K562 (cell line): ENCODE data around the gene SPHK2. TPM values are rescaled to one million over a fixed set of nuclear protein-coding genes. Genes with fewer than 3 reads are reported as not detected.

Source experiments
- ATAC-seq: fragments of 200-7000 bp; cut with Tn5 transposase; 3 replicates; pipeline ENCODE4 v1.9.1; 2020; ENCODE audit warnings: moderate library complexity
- BruUV-seq: library from RNA; stranded (reverse); fragments of 400-500 nt; replicated peaks from 2 replicates; lab custom pipeline; 2021; lab: Mats Ljungman, UMichigan
- CTCF ChIA-PET: fragments of 300-600 bp; formaldehyde crosslinking; extraction: SDS; loops from one replicate; lab custom pipeline; 2021; ENCODE audit warnings: low intra/inter-chr PET ratio; lab: Yijun Ruan, JAX
- POLR2A ChIA-PET: fragments of 300-600, 350-650 bp; sonication (Branson Sonifier 250); formaldehyde crosslinking; extraction: SDS; loops from one replicate; lab custom pipeline; 2021; ENCODE audit warnings: antibody characterized with exemption, inconsistent platforms; lab: Yijun Ruan, JAX
- DNase-seq, 4 experiments: peaks; one replicate each; pipeline versions ENCODE4 v3.0.0 to v3.0.0-alpha.2; 2011 to 2018; ENCODE audit warnings: low spot score in 3 of 4, mixed read lengths in 3 of 4; ENCODE audit errors: extremely low read depth in 1 of 4
- FAIRE-seq: peaks from 2 replicates; lab custom pipeline; 2011; peaks lifted over from hg19 to GRCh38; lab: Jason Lieb, UNC
- H2AFZ ChIP-seq: 2 replicates; pipeline ENCODE4 v1.6.0; 2011; ENCODE audit warnings: low read depth, low read length, control low read depth, inconsistent platforms
- H3K27ac ChIP-seq: fragments of 200-600 bp; 3 replicates; pipeline ENCODE4 v1.8.0; 2011; ENCODE audit warnings: low read depth, mild to moderate bottlenecking, control low read depth, inconsistent platforms, low read length, moderate library complexity, mixed read lengths; ENCODE audit errors: extremely low read depth
- H3K27me3 ChIP-seq, 2 experiments: fragments of 300-600 bp in 1 of 2; 2 replicates in 1 of 2; 3 replicates in 1 of 2; pipeline versions ENCODE4 v1.6.0 to v1.8.0; 2011; ENCODE audit warnings: inconsistent platforms in 2 of 2, low read length in 2 of 2, mild to moderate bottlenecking in 1 of 2, mixed read lengths in 1 of 2, moderate library complexity in 1 of 2; ENCODE audit not compliant: control insufficient read depth in 2 of 2, insufficient read depth in 2 of 2
- H3K36me3 ChIP-seq: fragments of 300-600 bp; 3 replicates; pipeline ENCODE4 v1.8.0; 2011; ENCODE audit warnings: mild to moderate bottlenecking, low read length, inconsistent platforms; ENCODE audit not compliant: control insufficient read depth, insufficient read depth
- H3K4me1 ChIP-seq, 2 experiments: fragments of 200-600 bp in 1 of 2; replicated peaks in 1 of 2; 2 replicates in 1 of 2; 3 replicates in 1 of 2; pipeline versions ENCODE4 v1.5.1 to v1.8.0; 2011; ENCODE audit warnings: inconsistent platforms in 2 of 2, low read length in 2 of 2, mild to moderate bottlenecking in 1 of 2, mixed read lengths in 1 of 2, moderate library complexity in 1 of 2; ENCODE audit not compliant: control insufficient read depth in 2 of 2, insufficient read depth in 2 of 2
- H3K4me2 ChIP-seq: 2 replicates; pipeline ENCODE4 v1.6.1; 2011; ENCODE audit warnings: low read length, control low read depth, inconsistent platforms, mixed read lengths; ENCODE audit not compliant: insufficient read depth
- H3K4me3 ChIP-seq: fragments of 200-600 bp; sonication (generic), shearing (Covaris generic); 2 replicates; pipeline ENCODE4 v1.5.1; 2016; ENCODE audit warnings: control low read depth, inconsistent platforms
- H3K79me2 ChIP-seq: fragments of 200-600 bp; 3 replicates; pipeline ENCODE4 v1.8.0; 2011; ENCODE audit warnings: low read length, inconsistent platforms; ENCODE audit not compliant: control insufficient read depth, insufficient read depth
- H3K9ac ChIP-seq, 2 experiments: 2 replicates each; pipeline versions ENCODE4 v1.6.0 to v1.6.1; 2011; ENCODE audit warnings: low read depth in 2 of 2, low read length in 2 of 2, control low read depth in 1 of 2, inconsistent platforms in 1 of 2, mild to moderate bottlenecking in 1 of 2, mixed read lengths in 1 of 2; ENCODE audit not compliant: insufficient read depth in 1 of 2
- H3K9me1 ChIP-seq: one replicate; pipeline ENCODE4 v1.6.0; 2011; ENCODE audit warnings: inconsistent platforms, mild to moderate bottlenecking, low read length, moderate library complexity; ENCODE audit not compliant: control insufficient read depth, insufficient read depth
- H3K9me3 ChIP-seq: replicated peaks from 2 replicates; pipeline ENCODE4 v1.5.1; 2011; ENCODE audit warnings: low read depth, low read length, inconsistent platforms; ENCODE audit not compliant: control insufficient read depth, insufficient read depth
- H4K20me1 ChIP-seq: replicated peaks from 2 replicates; pipeline ENCODE4 v1.6.1; 2011; ENCODE audit warnings: low read length, inconsistent platforms, mixed read lengths; ENCODE audit not compliant: control insufficient read depth, insufficient read depth
- BCOR ChIP-seq: fragments of 450-650 bp; IDR thresholded peaks from 2 replicates; pipeline ENCODE4 v1.6.1; 2016
- CBFA2T3 ChIP-seq: fragments of 450-650 bp; IDR thresholded peaks from 2 replicates; pipeline ENCODE4 v1.6.1; 2017
- CSDE1 ChIP-seq, 2 experiments: fragments of 450-650 bp; IDR thresholded peaks; 2 replicates each; pipeline ENCODE4 v1.6.1; 2016; ENCODE audit warnings: mild to moderate bottlenecking in 1 of 2
- CTBP1 ChIP-seq: fragments of 450-650 bp; IDR thresholded peaks from 2 replicates; pipeline ENCODE4 v1.6.1; 2016; ENCODE audit warnings: borderline replicate concordance
- KDM1A ChIP-seq, 2 experiments: fragments of 450-650 bp; IDR thresholded peaks; 2 replicates each; pipeline ENCODE4 v1.6.1; 2016; ENCODE audit warnings: mild to moderate bottlenecking in 2 of 2
- NFIC ChIP-seq: fragments of 450-650 bp; IDR thresholded peaks from 2 replicates; pipeline ENCODE4 v1.6.1; 2017; ENCODE audit warnings: mild to moderate bottlenecking, inconsistent platforms
- RBBP5 ChIP-seq: fragments of 200-600 bp; sonication (generic); IDR thresholded peaks from 2 replicates; pipeline ENCODE4 v1.6.1; 2012; ENCODE audit warnings: borderline replicate concordance, mild to moderate bottlenecking, low read length, control low read depth, inconsistent platforms; ENCODE audit not compliant: insufficient read depth, poor library complexity, severe bottlenecking
- TCF7 ChIP-seq: sonication (generic); IDR thresholded peaks from 2 replicates; pipeline ENCODE4 v1.6.1; 2016; ENCODE audit warnings: antibody characterized with exemption, borderline replicate concordance
- ZBTB2 ChIP-seq: fragments of 450-650 bp; IDR thresholded peaks from 2 replicates; pipeline ENCODE4 v1.6.1; 2016; ENCODE audit warnings: antibody characterized with exemption
- ZBTB7A ChIP-seq: IDR thresholded peaks from 2 replicates; pipeline ENCODE4 v1.6.1; 2011; ENCODE audit warnings: low read depth, mild to moderate bottlenecking, low read length, moderate library complexity, borderline replicate concordance; ENCODE audit not compliant: control insufficient read depth
- ZFX ChIP-seq: sonication (generic); formaldehyde crosslinking; IDR thresholded peaks from 2 replicates; pipeline ENCODE4 v1.8.0; 2022; ENCODE audit warnings: mild to moderate bottlenecking, missing genetic modification reagents, moderate library complexity
- ZNF561 ChIP-seq: fragments of 450-650 bp; formaldehyde crosslinking; conservative IDR thresholded peaks from 2 replicates; pipeline ENCODE4 v1.4.0; 2020; ENCODE audit warnings: mild to moderate bottlenecking, moderate library complexity
- ZNF592 ChIP-seq: fragments of 450-650 bp; IDR thresholded peaks from 2 replicates; pipeline ENCODE4 v1.6.1; 2017; ENCODE audit warnings: antibody characterized with exemption, mild to moderate bottlenecking
- ZNF668 ChIP-seq: fragments of 250-450 bp; sonication (Bioruptor Pico); IDR thresholded peaks from 2 replicates; pipeline ENCODE4 v1.8.0; 2022; ENCODE audit warnings: mild to moderate bottlenecking, inconsistent platforms
- WGBS: fragments of 100-300 bp; shearing (Covaris generic); methylation state at CpG from one replicate; pipeline ENCODE4 v1.1.6; 2016; ENCODE audit warnings: low coverage, mixed read lengths; ENCODE audit not compliant: insufficient coverage; ENCODE audit errors: missing lambda C conversion rate; 5-methylcytosine and 5-hydroxymethylcytosine counted together
- in situ Hi-C: fragments of 300-500 bp; cut with MboI; formaldehyde crosslinking; loops from 4 replicates; pipeline ENCODE4 v1.15.0; 2018; ENCODE audit warnings: inconsistent platforms, mixed read lengths
- intact Hi-C: fragments of 100-400 bp; cut with micrococcal nuclease; formaldehyde crosslinking; loops from 2 replicates; pipeline ENCODE4 v1.14.2; 2022
- polyA plus RNA-seq, 8 experiments: library from polyadenylated mRNA; depleted of rRNA in 4 of 8; stranded (reverse) in 5 of 8; unstranded in 3 of 8; fragments of >200 nt; fragmentation: Nextera tagmentation in 2 of 8; fragmentation: Illumina TruSeq in 1 of 8; extraction: Ambion mirVana in 2 of 8; extraction: Trizol in 1 of 8; gene quantifications; 2 replicates each; pipeline versions ENCODE4 v1.2.1 to v1.2.3, GENCODE V29; 2011 to 2014; ENCODE audit warnings: inconsistent platforms in 1 of 8, missing spikeins in 1 of 8
- total RNA-seq, 7 experiments: library from RNA; depleted of rRNA in 6 of 7; stranded (reverse); fragments of >200 nt in 6 of 7; fragmentation: Illumina TruSeq in 2 of 7; extraction: Trizol in 2 of 7; gene quantifications; 2 replicates each; pipeline versions ENCODE4 v1.2.1 to v1.2.3, GENCODE V29; 2011 to 2021; ENCODE audit warnings: low replicate concordance in 1 of 7
- TF ChIP-seq, protein P1 (sequence below): fragments of 200-800 bp; sonication (Bioruptor generic); IDR thresholded peaks from 2 replicates; pipeline ENCODE4 v1.6.1; 2017; ENCODE audit warnings: missing genetic modification characterization, missing compliant biosample characterization

The SPHK2 gene
- total and polyA plus RNA-seq, 9 of the 15 experiments (the other 6 are each of a cell fraction or from before 2014, with no cell fraction given) = 0.10 to 15.2 (median 2.9) TPM

DNA sequence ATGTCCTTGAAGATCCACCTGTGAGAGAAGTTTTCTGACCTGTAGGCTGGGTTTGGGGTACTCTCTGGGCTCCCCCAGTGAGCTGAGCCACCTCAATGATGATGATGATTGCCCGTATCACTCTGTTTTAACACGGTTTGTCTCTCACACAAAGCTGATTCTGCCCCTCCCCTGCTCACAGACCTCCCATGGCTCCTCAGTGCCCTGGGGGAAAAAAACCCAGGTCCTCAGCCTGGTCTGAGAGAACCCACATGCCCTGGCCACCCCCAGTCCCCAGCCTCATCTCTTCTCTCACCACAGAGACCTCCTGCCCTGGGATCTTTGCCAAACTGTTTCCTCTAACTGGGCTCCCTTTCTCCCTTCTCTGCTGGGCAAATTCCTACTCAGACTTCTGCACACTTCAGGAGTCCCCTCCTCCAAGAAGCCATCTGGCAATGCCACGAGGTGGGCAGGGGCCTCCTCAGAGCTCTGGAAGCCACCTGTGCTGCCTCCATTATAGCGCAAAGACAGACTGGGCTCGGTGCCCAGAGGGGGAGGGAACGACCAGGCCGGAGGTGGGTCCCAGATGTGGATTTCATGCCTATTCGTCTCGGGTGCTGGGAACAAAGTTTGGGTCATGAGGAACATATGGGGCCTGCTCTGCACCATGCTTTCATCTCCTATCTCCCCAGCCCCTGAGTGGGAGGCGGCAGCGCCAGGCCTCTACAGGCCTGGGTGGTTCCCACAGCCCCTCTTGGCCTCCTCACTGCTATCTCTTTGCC lies 35.2 kb downstream of the SPHK2 start:
- FAIRE-seq = peak; percentile 15
- Histone ChIP-seq H4K20me1 (no peaks in the 10 kb centered on the region), H3K4me1 (peaks cover 14 to 43% of the 10 kb centered on the region in 2 experiments), H3K27me3 (no peaks in the 10 kb centered on the region), H3K9me1 (no peaks in the 10 kb centered on the region), H3K9ac (peak overlapping the region; percentile 19 to 92; a peak in 3 of 4 replicates), H3K79me2 (no peaks in the 10 kb centered on the region), H2AFZ (peak overlapping the region; percentile 96), H3K9me3 (no peaks in the 10 kb centered on the region), H3K27ac (peak overlapping the region; percentile 37; the same call in 2 of the 3 replicates), H3K36me3 (no peaks in the 10 kb centered on the region), H3K4me3 (no peak overlapping the region), H3K4me2 (peak overlapping the region; percentile 43; the same call in 1 of the 2 replicates)
- DNase-seq = peak in 3 of 4 experiments; percentile 38 to 57 (median 53)
- WGBS = 14% methylated on average over 10 of the region's 11 CpGs
- intact Hi-C loops = no loop called here
- ChIA-PET POLR2A (interaction anchor here (0.5 to 1.5 kb wide), 3 partner anchors 8 to 313 kb away, joined by 3 read pairs; no protein-coding TSS in a partner anchor), CTCF (no interaction called here)
- BruUV-seq = no TSS peak
- ATAC-seq = peak; percentile 53
- in situ Hi-C loops = no loop called here
- peak; percentile 23; the same call in 1 of the 2 replicates for TF ChIP-seq CBFA2T3
- TF ChIP-seq RBBP5 = peak; percentile 37
- no peak for TF ChIP-seq BCOR
- TF ChIP-seq CSDE1 (IDR thresholded peaks at IDR 0.05) = no peak
- TF ChIP-seq ZNF561 (CRISPR knock-in tag) = no peak
- 0 out of 2 replicates have a peak, but pooled peaks have one; percentile 19 for TF ChIP-seq ZBTB2
- TF ChIP-seq KDM1A (IDR thresholded peaks at IDR 0.05) = 0 out of 4 replicates have a peak, but pooled peaks of 1 of the 2 experiments have one; percentile 24
- peak; percentile 83 for TF ChIP-seq NFIC
- peak; percentile 46; the same call in 1 of the 2 replicates for TF ChIP-seq ZFX
- peak; percentile 74; the same call in 1 of the 2 replicates for TF ChIP-seq ZBTB7A
- TF ChIP-seq, protein P1, sequence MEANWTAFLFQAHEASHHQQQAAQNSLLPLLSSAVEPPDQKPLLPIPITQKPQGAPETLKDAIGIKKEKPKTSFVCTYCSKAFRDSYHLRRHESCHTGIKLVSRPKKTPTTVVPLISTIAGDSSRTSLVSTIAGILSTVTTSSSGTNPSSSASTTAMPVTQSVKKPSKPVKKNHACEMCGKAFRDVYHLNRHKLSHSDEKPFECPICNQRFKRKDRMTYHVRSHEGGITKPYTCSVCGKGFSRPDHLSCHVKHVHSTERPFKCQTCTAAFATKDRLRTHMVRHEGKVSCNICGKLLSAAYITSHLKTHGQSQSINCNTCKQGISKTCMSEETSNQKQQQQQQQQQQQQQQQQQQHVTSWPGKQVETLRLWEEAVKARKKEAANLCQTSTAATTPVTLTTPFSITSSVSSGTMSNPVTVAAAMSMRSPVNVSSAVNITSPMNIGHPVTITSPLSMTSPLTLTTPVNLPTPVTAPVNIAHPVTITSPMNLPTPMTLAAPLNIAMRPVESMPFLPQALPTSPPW (CRISPR knock-in tag) = peak; percentile 29; the same call in 1 of the 2 replicates
- no peak for TF ChIP-seq TCF7
- no peak for TF ChIP-seq ZNF668 (CRISPR knock-in tag)
- TF ChIP-seq CTBP1 = peak; percentile 18; the same call in 1 of the 2 replicates
- TF ChIP-seq ZNF592 = peak; percentile 68; the same call in 1 of the 2 replicates
